ENCODE data around the gene NAPEPLD. TPM values are rescaled to one million over a fixed set of nuclear protein-coding genes. Genes with fewer than 3 reads are reported as not detected.
"Not testable (repeated sequence)": the region's sequence is repeated elsewhere in the genome, so short reads cannot be mapped to it uniquely, and the experiment has no call there.

NAPEPLD gene
- 8.5 and 13.5 TPM in 2 replicates for total RNA-seq (2014; rRNA removed; shearing (Covaris generic))
- total RNA-seq (2022), result 15.4 and 15.9 TPM in 2 replicates
- Bru-seq, nascent RNA, result percentile 65 among the genes with signal in this experiment
- BruChase-seq, experiment 1, labeled RNA remaining after a 6-hour chase, result percentile 62 among the genes with signal in this experiment
- percentile 64 among the genes with signal in this experiment for BruChase-seq, experiment 2, labeled RNA remaining after a 2-hour chase
- long read RNA-seq, full-length matches to known transcripts, result 3 of 11 reads
- long read RNA-seq, partial matches to known transcripts, result 2 of 11 reads
- long read RNA-seq, other reads (novel, unspliced or antisense), result 6 of 11 reads

GRCh38 chr7:103148994-103149807 lies at the start of gene NAPEPLD:
Gene NAPEPLD (minus strand): TSS chr7:103149099. CDS start chr7:103128776, 20,323 bp downstream.
- Histone ChIP-seq H3K4me1 (ENCODE audit: insufficient read depth, low read length, poor library complexity, severe bottlenecking) (peaks cover 24% of the 10 kb centered on the region), H3K79me2 (ENCODE audit: insufficient read depth, low read depth, low read length) (peaks cover 24% of the 10 kb centered on the region; the same call in 1 of the 2 replicates), H3K9me2 (ENCODE audit: insufficient read depth, low read length) (no peaks in the 10 kb centered on the region), H3K27ac (ENCODE audit: low read depth, low read length, poor library complexity, severe bottlenecking) (peak within 1 kb of the TSS; percentile 63), H3K36me3 (ENCODE audit: insufficient read depth, low read length) (no peaks in the 10 kb centered on the region), H3K4me2 (ENCODE audit: low read length) (peak within 1 kb of the TSS; percentile 97), H3K9me3 (ENCODE audit: low read length) (no peaks in the 10 kb centered on the region), H3K4me3 (ENCODE audit: low read depth, low read length, poor library complexity, severe bottlenecking) (peak within 1 kb of the TSS; percentile 79), H2AFZ (ENCODE audit: low read length) (peak within 1 kb of the TSS; percentile 90), H4K20me1 (ENCODE audit: insufficient read depth, low read length) (no peaks in the 10 kb centered on the region; the same call in 1 of the 2 replicates)
- POLR2A ChIA-PET, result interaction anchor here (0.6 to 0.7 kb wide), 3 partner anchors 78 to 266 kb away, joined by 3 read pairs; no protein-coding TSS in a partner anchor
- no peak for TF ChIP-seq CTCF (conservative IDR thresholded peaks at IDR 0.05; ENCODE audit: low read length)
- no peak for TF ChIP-seq EZH2phosphoT487 (IDR thresholded peaks at IDR 0.05; ENCODE audit: borderline replicate concordance, low read depth, low read length)
- intact Hi-C loops (cut with micrococcal nuclease; ENCODE audit: unreplicated experiment), result no loop called here
- CTCF ChIA-PET (ENCODE audit: unreplicated experiment), result interaction anchor here (0.6 kb wide), 1 partner anchor 21 kb away, joined by 3 read pairs; no protein-coding TSS in a partner anchor
- BruUV-seq (replicated peaks), result no TSS peak
- DNase-seq (ENCODE audit: low spot score), result peak; percentile 85

GRCh38 chr7:103198079-103198478 lies 49.2 kb upstream of the NAPEPLD start:
- DNase-seq (ENCODE audit: low spot score); H3K4me2 ChIP-seq (ENCODE audit: low read length); H3K27ac ChIP-seq (ENCODE audit: low read depth, low read length, poor library complexity, severe bottlenecking); H3K9me3 ChIP-seq (ENCODE audit: low read length); H3K4me3 ChIP-seq (ENCODE audit: low read depth, low read length, poor library complexity, severe bottlenecking); H4K20me1 ChIP-seq (ENCODE audit: insufficient read depth, low read length); BruUV-seq (replicated peaks); H3K4me1 ChIP-seq (ENCODE audit: insufficient read depth, low read length, poor library complexity, severe bottlenecking); CTCF ChIA-PET (ENCODE audit: unreplicated experiment); H3K36me3 ChIP-seq (ENCODE audit: insufficient read depth, low read length); H2AFZ ChIP-seq (ENCODE audit: low read length); H3K79me2 ChIP-seq (ENCODE audit: insufficient read depth, low read depth, low read length); intact Hi-C loops (cut with micrococcal nuclease; ENCODE audit: unreplicated experiment); POLR2A ChIA-PET; H3K9me2 ChIP-seq (ENCODE audit: insufficient read depth, low read length): not testable (repeated sequence)

- H3K27ac ChIP-seq (ENCODE audit: low read depth, low read length, poor library complexity, severe bottlenecking); H3K79me2 ChIP-seq (ENCODE audit: insufficient read depth, low read depth, low read length); H3K4me2 ChIP-seq (ENCODE audit: low read length); H3K4me3 ChIP-seq (ENCODE audit: low read depth, low read length, poor library complexity, severe bottlenecking); BruUV-seq (replicated peaks); H3K4me1 ChIP-seq (ENCODE audit: insufficient read depth, low read length, poor library complexity, severe bottlenecking); DNase-seq (ENCODE audit: low spot score); intact Hi-C loops (cut with micrococcal nuclease; ENCODE audit: unreplicated experiment); CTCF ChIA-PET (ENCODE audit: unreplicated experiment); H2AFZ ChIP-seq (ENCODE audit: low read length); H3K9me3 ChIP-seq (ENCODE audit: low read length); POLR2A ChIA-PET; H3K9me2 ChIP-seq (ENCODE audit: insufficient read depth, low read length); H3K36me3 ChIP-seq (ENCODE audit: insufficient read depth, low read length); H4K20me1 ChIP-seq (ENCODE audit: insufficient read depth, low read length): not testable (repeated sequence)
Measured at GRCh38 chr7:103195364-103195763, 46.5 kb upstream of the NAPEPLD start.

- CTCF ChIA-PET (ENCODE audit: unreplicated experiment); H3K27ac ChIP-seq (ENCODE audit: low read depth, low read length, poor library complexity, severe bottlenecking); H3K4me1 ChIP-seq (ENCODE audit: insufficient read depth, low read length, poor library complexity, severe bottlenecking); H3K4me3 ChIP-seq (ENCODE audit: low read depth, low read length, poor library complexity, severe bottlenecking); H3K9me2 ChIP-seq (ENCODE audit: insufficient read depth, low read length); DNase-seq (ENCODE audit: low spot score); H2AFZ ChIP-seq (ENCODE audit: low read length); POLR2A ChIA-PET; H4K20me1 ChIP-seq (ENCODE audit: insufficient read depth, low read length); H3K4me2 ChIP-seq (ENCODE audit: low read length); H3K79me2 ChIP-seq (ENCODE audit: insufficient read depth, low read depth, low read length); H3K36me3 ChIP-seq (ENCODE audit: insufficient read depth, low read length); intact Hi-C loops (cut with micrococcal nuclease; ENCODE audit: unreplicated experiment); BruUV-seq (replicated peaks); H3K9me3 ChIP-seq (ENCODE audit: low read length): not testable (repeated sequence)
Measured at GRCh38 chr7:103172415-103173146, 23.7 kb upstream of the NAPEPLD start.

- H3K27ac ChIP-seq (ENCODE audit: low read depth, low read length, poor library complexity, severe bottlenecking); CTCF ChIA-PET (ENCODE audit: unreplicated experiment); BruUV-seq (replicated peaks); H3K4me1 ChIP-seq (ENCODE audit: insufficient read depth, low read length, poor library complexity, severe bottlenecking); H3K9me3 ChIP-seq (ENCODE audit: low read length); H3K79me2 ChIP-seq (ENCODE audit: insufficient read depth, low read depth, low read length); H3K4me3 ChIP-seq (ENCODE audit: low read depth, low read length, poor library complexity, severe bottlenecking); H3K4me2 ChIP-seq (ENCODE audit: low read length); H2AFZ ChIP-seq (ENCODE audit: low read length); H3K36me3 ChIP-seq (ENCODE audit: insufficient read depth, low read length); H4K20me1 ChIP-seq (ENCODE audit: insufficient read depth, low read length); DNase-seq (ENCODE audit: low spot score); intact Hi-C loops (cut with micrococcal nuclease; ENCODE audit: unreplicated experiment); POLR2A ChIA-PET; H3K9me2 ChIP-seq (ENCODE audit: insufficient read depth, low read length): not testable (repeated sequence)
Measured at GRCh38 chr7:103171695-103172414, 23.0 kb upstream of the NAPEPLD start.

Measured in OCI-LY7 (cell line).